Activated naive CD4-positive, alpha-beta T cell treated with anti-CD3 and anti-CD28 coated beads, Interleukin-2, amount 50 U/mL, for 72 hours (primary cell): ENCODE measurements around the gene GPATCH2. TPM values are rescaled to one million over a fixed set of nuclear protein-coding genes. Genes with fewer than 3 reads are reported as not detected.
"Not testable (repeated sequence)": the region's sequence is repeated elsewhere in the genome, so short reads cannot be mapped to it uniquely, and the experiment has no call there.

ENCODE experiments used
- ATAC-seq, 2 donors: fragments of 150-1000 bp; cut with Tn5 transposase; 2 replicates each; pipeline ENCODE4 v1.10.0; 2021; ENCODE audit warnings: mild to moderate bottlenecking in 2 of 2, moderate library complexity in 2 of 2
- DNase-seq, 2 donors: peaks; one replicate each; pipeline ENCODE4 v3.0.0; 2021 to 2022; ENCODE audit warnings: low spot score in 2 of 2
- H3K27ac Mint-ChIP-seq, 2 donors: one replicate each; pipeline ENCODE4 v1.8.0; 2022; ENCODE audit warnings: mild to moderate bottlenecking in 2 of 2, mixed read lengths in 2 of 2
- H3K36me3 Mint-ChIP-seq, 2 donors: one replicate each; pipeline ENCODE4 v1.8.0; 2022; ENCODE audit warnings: mixed read lengths in 2 of 2
- H3K9me3 Mint-ChIP-seq, 2 donors: one replicate each; pipeline ENCODE4 v1.8.0; 2022; ENCODE audit warnings: mixed read lengths in 2 of 2
- total RNA-seq, 2 donors: library from RNA; stranded (reverse); gene quantifications; one replicate each; pipeline ENCODE4 v1.2.3, GENCODE V29; 2022

The GPATCH2 gene
- total RNA-seq, 2 donors from 2014 or later, result 7.5 to 8.0 TPM

GRCh38 chr1:217602380-217602779 is 28.5 kb downstream of the GPATCH2 start:
- ATAC-seq, result no peak
- DNase-seq, result no peak
- H3K9me3 Mint-ChIP-seq, result no peaks in the 10 kb centered on the region
- peaks cover 0 to 11% of the 10 kb centered on the region in 2 donors for H3K36me3 Mint-ChIP-seq
- no peak overlapping the region for H3K27ac Mint-ChIP-seq

DNA sequence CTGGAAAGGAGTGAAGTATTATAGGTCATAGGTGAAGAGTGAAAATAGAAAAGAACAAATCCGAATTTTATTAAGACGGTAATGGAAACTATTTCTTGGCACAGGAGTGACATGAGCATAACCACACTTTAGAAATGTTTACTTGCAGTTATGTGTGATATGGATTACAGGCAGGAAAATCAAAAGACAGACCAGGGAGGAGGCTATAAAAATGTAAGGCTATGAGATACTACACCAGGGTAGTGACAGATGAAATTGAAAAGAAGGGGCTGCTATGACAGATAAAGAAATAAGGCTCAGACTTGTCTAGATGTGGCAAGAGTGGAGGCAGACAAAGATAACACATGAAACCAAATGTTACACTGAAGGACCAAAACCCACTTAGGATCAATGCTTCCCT is 31.7 kb downstream of the GPATCH2 start:
- H3K9me3 Mint-ChIP-seq, result no peaks in the 10 kb centered on the region
- ATAC-seq (no peak), DNase-seq (no peak)
- H3K36me3 Mint-ChIP-seq, result peaks cover 0 to 6% of the 10 kb centered on the region in 2 donors
- no peak overlapping the region for H3K27ac Mint-ChIP-seq

- H3K9me3 Mint-ChIP-seq, result no peaks in the 10 kb centered on the region
- H3K27ac Mint-ChIP-seq, result no peak overlapping the region
- DNase-seq (no peak), ATAC-seq (no peak)
- no peaks in the 10 kb centered on the region for H3K36me3 Mint-ChIP-seq
Observed at GRCh38 chr1:217590598-217590997, 40.3 kb downstream of the GPATCH2 start.

GRCh38 chr1:217586586-217586985 is 44.3 kb downstream of the GPATCH2 start:
- H3K36me3 Mint-ChIP-seq, result no peaks in the 10 kb centered on the region
- H3K9me3 Mint-ChIP-seq, result no peaks in the 10 kb centered on the region
- DNase-seq (no peak), ATAC-seq (no peak)
- no peak overlapping the region for H3K27ac Mint-ChIP-seq

GRCh38 chr1:217585577-217585976 is 45.3 kb downstream of the GPATCH2 start:
- Mint-ChIP-seq H3K27ac (no peak overlapping the region), H3K9me3 (no peaks in the 10 kb centered on the region), H3K36me3 (peaks cover 0 to 7% of the 10 kb centered on the region in 2 donors)
- no peak for DNase-seq
- no peak for ATAC-seq

GRCh38 chr1:217584286-217584811 is 46.5 kb downstream of the GPATCH2 start:
- not testable (repeated sequence) for DNase-seq, H3K36me3 Mint-ChIP-seq, H3K27ac Mint-ChIP-seq, ATAC-seq, H3K9me3 Mint-ChIP-seq

- H3K27ac Mint-ChIP-seq, result no peak overlapping the region
- H3K9me3 Mint-ChIP-seq, result no peaks in the 10 kb centered on the region
- ATAC-seq, result no peak
- peaks cover 0 to 7% of the 10 kb centered on the region in 2 donors for H3K36me3 Mint-ChIP-seq
- DNase-seq, result no peak
Observed at GRCh38 chr1:217577336-217577735, 53.6 kb downstream of the GPATCH2 start.

GRCh38 chr1:217574265-217574949 is 56.5 kb downstream of the GPATCH2 start:
- no peaks in the 10 kb centered on the region for H3K9me3 Mint-ChIP-seq
- H3K27ac Mint-ChIP-seq, result no peak overlapping the region
- no peak for DNase-seq
- H3K36me3 Mint-ChIP-seq, result no peaks in the 10 kb centered on the region
- ATAC-seq, result no peak

GRCh38 chr1:217569021-217569420 is 61.9 kb downstream of the GPATCH2 start:
- H3K9me3 Mint-ChIP-seq, result no peaks in the 10 kb centered on the region
- ATAC-seq, result no peak

GRCh38 chr1:217568200-217568599 is 62.7 kb downstream of the GPATCH2 start:
- H3K27ac Mint-ChIP-seq, result no peak overlapping the region
- no peak for DNase-seq
- no peak for ATAC-seq
- H3K9me3 Mint-ChIP-seq, result no peaks in the 10 kb centered on the region
- H3K36me3 Mint-ChIP-seq, result peaks cover 0 to 4% of the 10 kb centered on the region in 2 donors

More at GRCh38 chr1:217569021-217569420, 61.9 kb downstream of the GPATCH2 start:
- no peak for DNase-seq
- no peak overlapping the region for H3K27ac Mint-ChIP-seq
- H3K36me3 Mint-ChIP-seq, result no peaks in the 10 kb centered on the region

- ATAC-seq (no peak), DNase-seq (no peak)
- Mint-ChIP-seq H3K27ac (no peak overlapping the region), H3K36me3 (peaks cover 0 to 4% of the 10 kb centered on the region in 2 donors), H3K9me3 (peaks cover 0 to under 1% of the 10 kb centered on the region in 2 donors)
Observed at GRCh38 chr1:217564833-217565232, 66.1 kb downstream of the GPATCH2 start.

DNA sequence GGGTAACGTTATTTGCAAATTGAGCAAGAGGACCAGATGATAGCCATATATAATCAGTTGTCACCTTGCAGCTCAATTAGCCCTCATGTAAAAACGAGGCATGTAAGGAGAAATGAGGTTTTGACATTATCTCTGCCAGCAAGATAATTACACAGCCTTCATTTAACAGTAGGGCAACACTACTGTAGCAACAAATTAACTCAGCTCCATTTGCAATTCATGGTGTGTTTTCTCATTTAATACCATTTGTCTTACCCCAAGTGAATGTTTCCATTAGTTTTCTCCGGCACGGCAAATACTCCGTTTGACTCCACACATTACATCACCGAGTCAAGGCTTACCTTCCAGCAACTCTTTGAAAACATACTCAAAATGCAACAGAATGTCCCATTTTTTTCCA is 66.7 kb downstream of the GPATCH2 start:
- no peak overlapping the region for H3K27ac Mint-ChIP-seq
- peaks cover 5 to 6% of the 10 kb centered on the region in 2 donors for H3K9me3 Mint-ChIP-seq
- DNase-seq (no peak), ATAC-seq (no peak)
- peaks cover 4 to 8% of the 10 kb centered on the region in 2 donors for H3K36me3 Mint-ChIP-seq

- ATAC-seq, result no peak
- Mint-ChIP-seq H3K27ac (no peak overlapping the region), H3K36me3 (peaks cover 6 to 10% of the 10 kb centered on the region in 2 donors), H3K9me3 (peaks cover 6 to 9% of the 10 kb centered on the region in 2 donors)
- no peak for DNase-seq
Observed at GRCh38 chr1:217563179-217563578, 67.7 kb downstream of the GPATCH2 start.

DNA sequence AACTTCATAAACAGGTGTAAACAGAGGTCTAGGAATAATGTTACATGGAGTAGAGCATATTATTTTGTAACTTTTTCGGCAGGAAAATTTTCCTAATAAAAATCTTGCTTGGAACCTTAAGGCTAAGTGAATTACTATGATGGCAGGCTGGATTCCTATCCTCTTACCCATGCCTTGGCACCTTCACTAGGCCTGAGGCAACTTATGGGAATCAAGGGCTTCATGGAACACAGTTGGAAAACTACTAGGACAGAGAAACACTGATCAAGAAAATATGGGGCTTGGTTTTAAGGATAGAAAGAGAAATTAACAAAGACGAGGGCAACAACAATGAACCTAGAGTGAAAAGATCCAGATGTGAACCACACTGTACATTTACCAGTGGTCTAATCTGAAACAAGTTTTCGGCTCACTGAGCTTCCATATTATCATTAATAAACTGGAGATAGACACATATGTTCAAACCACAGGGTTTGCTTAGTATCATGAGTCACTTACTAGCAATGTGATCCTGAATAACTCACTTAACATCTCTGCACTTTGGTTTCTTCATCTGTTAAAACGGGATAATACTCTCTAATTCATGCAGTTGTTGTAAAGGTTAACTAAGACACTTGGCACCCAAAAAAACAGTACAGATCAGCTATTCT is 68.5 kb downstream of the GPATCH2 start:
- Mint-ChIP-seq H3K9me3 (peaks cover 6 to 9% of the 10 kb centered on the region in 2 donors), H3K27ac (no peak overlapping the region), H3K36me3 (peaks cover 6 to 10% of the 10 kb centered on the region in 2 donors)
- DNase-seq (no peak), ATAC-seq (no peak)

DNA sequence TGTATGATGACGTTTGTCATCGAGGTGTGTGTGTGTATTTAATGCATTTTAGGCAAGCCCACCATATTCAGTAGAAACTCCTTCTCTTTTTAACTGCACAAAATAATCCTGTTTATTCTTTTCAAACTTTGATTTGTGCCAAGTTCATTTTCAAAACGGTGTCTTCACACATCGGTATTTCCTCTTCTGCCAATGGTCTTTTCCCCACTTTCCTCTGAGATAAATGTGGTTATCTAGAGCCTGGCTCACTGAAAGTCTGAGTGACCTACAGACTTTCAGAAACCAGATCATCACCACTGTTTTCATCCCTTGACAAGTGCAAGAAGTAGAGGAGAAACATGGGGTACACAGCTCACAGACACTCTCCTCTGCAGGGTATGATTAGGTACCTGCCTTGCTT is 69.4 kb downstream of the GPATCH2 start:
- ATAC-seq (no peak), DNase-seq (no peak)
- Mint-ChIP-seq H3K36me3 (peaks cover 6 to 10% of the 10 kb centered on the region in 2 donors), H3K27ac (no peak overlapping the region), H3K9me3 (peaks cover 6 to 9% of the 10 kb centered on the region in 2 donors)

DNA sequence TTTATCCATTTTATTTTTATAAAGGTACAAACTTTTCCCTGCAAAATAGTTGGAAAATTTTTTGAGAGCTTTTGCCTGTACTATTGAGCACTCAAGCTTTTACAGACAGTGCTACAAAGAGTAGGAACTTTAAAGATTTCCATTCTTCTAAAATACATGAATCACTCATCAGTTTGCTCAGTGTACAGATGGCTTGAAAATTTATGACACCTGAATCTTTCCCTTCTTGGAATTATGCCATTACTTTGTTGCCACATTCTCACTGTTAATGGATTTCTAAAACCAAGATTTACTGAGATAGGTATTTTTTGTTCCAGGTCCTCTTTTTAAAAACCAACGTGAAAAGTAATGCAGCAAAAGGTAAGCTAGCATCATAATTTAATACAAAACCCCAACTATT is 76.0 kb downstream of the GPATCH2 start:
- no peak overlapping the region for H3K27ac Mint-ChIP-seq
- H3K36me3 Mint-ChIP-seq, result peaks cover 6% of the 10 kb centered on the region in 2 donors
- DNase-seq (no peak), ATAC-seq (no peak)
- H3K9me3 Mint-ChIP-seq, result peaks cover 6 to 9% of the 10 kb centered on the region in 2 donors

- peaks cover 4 to 6% of the 10 kb centered on the region in 2 donors for H3K9me3 Mint-ChIP-seq
- H3K27ac Mint-ChIP-seq, result no peak overlapping the region
- DNase-seq (no peak), ATAC-seq (no peak)
- peaks cover 0 to 6% of the 10 kb centered on the region in 2 donors for H3K36me3 Mint-ChIP-seq
Observed at GRCh38 chr1:217553949-217554509, 76.9 kb downstream of the GPATCH2 start.
